ENCODE measurements around the gene OCA2. TPM values are rescaled to one million over a fixed set of nuclear protein-coding genes. Genes with fewer than 3 reads are reported as not detected.

The OCA2 gene
- polyA plus RNA-seq, 3 donors from 2014 or later, result 0.50 TPM; not detected in 2

GRCh38 chr15:28096411-28096669, 2.8 kb downstream of the OCA2 start:
- Mint-ChIP-seq H3K9me3 (peaks cover 0 to 12% (median 6%) of the 10 kb centered on the region in 6 donors), H3K27me3 (ENCODE audit: low read depth in 3 of 3) (peaks cover 20 to 28% (median 25%) of the 10 kb centered on the region in 3 donors), H3K27ac (peak overlapping the region in 4 of 6 donors; percentile 73 to 90 (median 86)), H3K4me3 (peak overlapping the region; percentile 85 to 95 (median 88)), H3K4me1 (peaks cover 36 to 47% of the 10 kb centered on the region in 2 donors), H3K36me3 (peaks cover 0 to 5% (median 0%) of the 10 kb centered on the region in 3 donors)
- DNase-seq, result no peak

- Mint-ChIP-seq H3K9me3 (peaks cover 10 to 26% (median 15%) of the 10 kb centered on the region in 6 donors), H3K27ac (peak overlapping the region in 5 of 6 donors; percentile 64 to 89 (median 73)), H3K4me3 (peak overlapping the region; percentile 85 to 95 (median 88)), H3K36me3 (peaks cover 0 to 12% (median 9%) of the 10 kb centered on the region in 3 donors), H3K27me3 (ENCODE audit: low read depth in 3 of 3) (peaks cover 21 to 33% (median 25%) of the 10 kb centered on the region in 3 donors), H3K4me1 (peaks cover 31 to 43% of the 10 kb centered on the region in 2 donors)
- peak in 1 of 3 donors; percentile 45 for DNase-seq
Measured at GRCh38 chr15:28094732-28095521, 4.2 kb downstream of the OCA2 start.

DNA sequence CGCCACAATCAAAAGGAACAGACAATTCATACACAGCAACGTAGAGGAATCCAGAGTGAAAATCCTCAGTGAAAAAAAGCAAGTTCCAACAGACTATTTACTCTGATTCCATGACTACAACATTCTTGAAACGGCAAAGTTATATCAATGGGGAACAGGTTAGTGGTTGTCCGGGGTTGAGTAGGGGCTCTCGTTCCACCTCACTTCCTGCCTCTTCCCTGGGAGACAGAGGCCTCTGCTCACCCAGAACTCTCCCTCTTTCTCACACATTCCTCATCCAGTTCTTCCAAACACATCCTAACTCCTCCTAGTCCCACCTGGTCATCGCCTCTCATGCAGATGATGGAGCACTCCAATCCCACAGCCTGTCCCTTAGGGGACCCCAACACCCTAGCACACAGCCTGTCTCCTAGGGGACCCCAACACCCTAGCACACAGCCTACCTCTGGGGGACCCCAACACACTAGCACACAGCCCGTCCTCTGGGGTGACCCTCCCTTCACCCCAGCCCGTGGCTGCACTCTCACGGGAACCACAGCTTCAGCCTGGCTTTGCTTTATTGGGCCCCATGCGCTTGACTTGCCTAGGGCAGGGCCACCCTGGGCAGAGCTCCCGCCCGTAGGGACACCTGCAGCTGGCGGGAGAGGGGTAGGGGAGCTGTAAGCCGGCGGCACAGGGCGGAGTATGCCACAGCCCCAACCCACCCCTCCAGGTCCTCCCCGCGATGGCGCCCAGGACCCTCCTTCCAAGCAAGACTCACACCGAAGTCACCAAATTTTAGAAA, 5.2 kb downstream of the OCA2 start:
- peaks cover 22 to 33% (median 25%) of the 10 kb centered on the region in 3 donors for H3K27me3 Mint-ChIP-seq (ENCODE audit: low read depth in 3 of 3)
- H3K9me3 Mint-ChIP-seq, result peaks cover 10 to 26% (median 17%) of the 10 kb centered on the region in 6 donors
- H3K4me3 Mint-ChIP-seq, result peak overlapping the region; percentile 19 to 63 (median 30)
- H3K27ac Mint-ChIP-seq, result peak overlapping the region in 2 of 6 donors; percentile 18 to 53
- H3K4me1 Mint-ChIP-seq, result peaks cover 26 to 36% of the 10 kb centered on the region in 2 donors
- H3K36me3 Mint-ChIP-seq, result peaks cover 0 to 12% (median 9%) of the 10 kb centered on the region in 3 donors
- no peak for DNase-seq

- H3K9me3 Mint-ChIP-seq, result peaks cover 11 to 31% (median 21%) of the 10 kb centered on the region in 6 donors
- H3K27me3 Mint-ChIP-seq (ENCODE audit: low read depth in 3 of 3), result peaks cover 18 to 35% (median 18%) of the 10 kb centered on the region in 3 donors
- no peak for DNase-seq
- H3K4me3 Mint-ChIP-seq, result no peak overlapping the region
- peaks cover 18% of the 10 kb centered on the region in 2 donors for H3K4me1 Mint-ChIP-seq
- no peak overlapping the region for H3K27ac Mint-ChIP-seq
- peaks cover 0 to 12% (median 12%) of the 10 kb centered on the region in 3 donors for H3K36me3 Mint-ChIP-seq
Measured at GRCh38 chr15:28091313-28091712, 7.8 kb downstream of the OCA2 start.

DNA sequence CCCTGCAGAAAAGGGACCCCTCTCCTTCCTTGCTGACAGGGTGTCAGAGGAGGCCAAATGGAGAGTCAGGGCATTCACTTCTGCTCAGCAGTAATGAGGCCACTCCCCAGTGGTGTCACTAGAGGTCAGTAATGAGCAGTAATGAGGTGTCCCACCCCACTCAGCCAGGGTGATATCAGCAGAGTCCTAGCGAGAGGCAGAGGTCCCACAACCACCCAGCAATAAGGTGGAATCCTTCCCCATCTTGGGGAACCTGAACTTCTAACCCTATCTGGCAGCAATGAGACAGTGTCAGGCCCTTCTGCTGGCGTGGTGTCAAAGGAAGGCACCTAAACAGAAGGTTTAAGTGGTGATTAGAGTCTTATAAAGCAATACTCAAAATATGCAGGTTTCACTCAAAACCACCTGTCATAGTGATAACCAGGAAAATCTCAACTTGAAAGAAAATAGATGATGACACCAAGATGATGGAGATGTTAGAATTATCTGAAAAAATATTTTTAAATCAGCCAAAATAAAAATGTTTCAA, 12.9 kb downstream of the OCA2 start:
- Mint-ChIP-seq H3K4me1 (peaks cover 0 to 10% of the 10 kb centered on the region in 2 donors), H3K4me3 (peak overlapping the region in 1 of 5 donors; percentile 6), H3K27ac (peak overlapping the region in 3 of 6 donors; percentile 13 to 67 (median 62)), H3K9me3 (peaks cover 6 to 21% (median 16%) of the 10 kb centered on the region in 6 donors), H3K27me3 (ENCODE audit: low read depth in 3 of 3) (peaks cover 3 to 14% (median 7%) of the 10 kb centered on the region in 3 donors), H3K36me3 (peaks cover 0 to 11% (median 6%) of the 10 kb centered on the region in 3 donors)
- peak; percentile 50 to 66 (median 53) for DNase-seq

DNA sequence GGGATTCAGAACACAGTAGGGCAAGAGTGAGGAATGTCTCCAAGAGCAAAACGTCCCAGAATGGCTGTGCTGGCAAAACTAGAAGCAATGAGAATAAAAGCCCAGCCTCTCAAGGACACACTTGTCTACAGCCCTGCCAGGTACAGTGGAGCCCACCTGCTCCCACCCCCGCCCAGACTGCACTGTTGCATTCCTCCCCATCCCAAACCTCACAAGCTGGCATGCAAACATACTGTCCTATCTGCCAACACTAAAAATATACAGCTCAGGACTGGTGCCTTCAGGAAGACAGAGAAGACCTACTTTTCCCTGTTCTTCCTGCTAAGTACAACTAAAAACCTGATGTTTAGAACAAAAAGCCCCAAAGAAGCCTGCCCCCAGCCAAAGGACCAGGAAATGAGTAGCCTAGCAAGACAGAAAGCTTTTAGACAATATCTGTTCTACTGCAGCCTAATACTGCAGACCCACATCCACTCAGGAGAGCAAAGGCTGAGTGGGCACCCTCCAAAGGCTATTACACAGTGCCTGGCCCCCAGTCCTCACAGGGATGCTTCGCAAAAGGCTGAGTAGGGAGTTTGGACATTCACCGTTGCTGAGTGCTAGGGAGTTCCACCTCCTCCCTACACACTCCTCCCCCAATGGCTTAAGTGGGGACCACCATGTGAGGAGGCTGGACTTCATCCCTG, 13.5 kb downstream of the OCA2 start:
- DNase-seq, result no peak
- Mint-ChIP-seq H3K27ac (no peak overlapping the region), H3K9me3 (peaks cover 4 to 15% (median 11%) of the 10 kb centered on the region in 6 donors), H3K36me3 (peaks cover 0 to 5% (median 3%) of the 10 kb centered on the region in 3 donors), H3K4me1 (peaks cover 0 to 10% of the 10 kb centered on the region in 2 donors), H3K4me3 (no peak overlapping the region), H3K27me3 (ENCODE audit: low read depth in 3 of 3) (peaks cover 2 to 12% (median 9%) of the 10 kb centered on the region in 3 donors)

- Mint-ChIP-seq H3K4me3 (no peak overlapping the region), H3K9me3 (peaks cover 0 to 7% (median 4%) of the 10 kb centered on the region in 6 donors), H3K27me3 (ENCODE audit: low read depth in 3 of 3) (peaks cover 0 to 10% (median 8%) of the 10 kb centered on the region in 3 donors), H3K27ac (no peak overlapping the region), H3K36me3 (peaks cover 0 to 3% (median 0%) of the 10 kb centered on the region in 3 donors), H3K4me1 (peaks cover 0 to 10% of the 10 kb centered on the region in 2 donors)
- DNase-seq, result no peak
Measured at GRCh38 chr15:28084547-28084946, 14.6 kb downstream of the OCA2 start.

GRCh38 chr15:28082891-28083684, 16.0 kb downstream of the OCA2 start:
- H3K27me3 Mint-ChIP-seq (ENCODE audit: low read depth in 3 of 3), result peaks cover 0 to 4% (median 3%) of the 10 kb centered on the region in 3 donors
- H3K4me1 Mint-ChIP-seq, result peaks cover 0 to 10% of the 10 kb centered on the region in 2 donors
- H3K27ac Mint-ChIP-seq, result no peak overlapping the region
- peaks cover 0 to 1% (median 0%) of the 10 kb centered on the region in 6 donors for H3K9me3 Mint-ChIP-seq
- no peak overlapping the region for H3K4me3 Mint-ChIP-seq
- no peaks in the 10 kb centered on the region for H3K36me3 Mint-ChIP-seq
- DNase-seq, result no peak

DNA sequence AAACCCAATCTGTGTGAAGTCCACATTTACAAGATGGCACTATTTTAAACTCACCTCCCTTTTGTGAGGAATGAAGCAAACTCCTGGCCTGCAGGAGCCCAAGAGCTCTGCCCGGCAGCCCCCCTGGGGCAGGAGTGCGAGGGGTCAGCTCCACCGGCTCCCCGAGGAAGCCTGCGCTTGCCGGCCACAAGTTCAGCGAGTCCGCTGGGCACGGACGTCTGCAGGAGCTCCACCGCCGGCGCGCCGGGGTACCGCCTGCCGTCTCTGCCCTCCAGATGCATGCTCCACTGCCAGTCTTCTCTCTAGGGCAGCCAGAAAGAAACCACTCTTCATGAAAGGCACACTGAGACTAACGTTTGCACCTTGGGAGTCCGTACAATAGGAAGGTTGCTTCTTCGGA, 17.5 kb downstream of the OCA2 start:
- Mint-ChIP-seq H3K36me3 (no peaks in the 10 kb centered on the region), H3K27me3 (ENCODE audit: low read depth in 3 of 3) (peaks cover 0 to 4% (median 3%) of the 10 kb centered on the region in 3 donors), H3K4me3 (no peak overlapping the region), H3K27ac (no peak overlapping the region), H3K4me1 (peaks cover 0 to 5% of the 10 kb centered on the region in 2 donors), H3K9me3 (no peaks in the 10 kb centered on the region)
- DNase-seq, result no peak

DNA sequence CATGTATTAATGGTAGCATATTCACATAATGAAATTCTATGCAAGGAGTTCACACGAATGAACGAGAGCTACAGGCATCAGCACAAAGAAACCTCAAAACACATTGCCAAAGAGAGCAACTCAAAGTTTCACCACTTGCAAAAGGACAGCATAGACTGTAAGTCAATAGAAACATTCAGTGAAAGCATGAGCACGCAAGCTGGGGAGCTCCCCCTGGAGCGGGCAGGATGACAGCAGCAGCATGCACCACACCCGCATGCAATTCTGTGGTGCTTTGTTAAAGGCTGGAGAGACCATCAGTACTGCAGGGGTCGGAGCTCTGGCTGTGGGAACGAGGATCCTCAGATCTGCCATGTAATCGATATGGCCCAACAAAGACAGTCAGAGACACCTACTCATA, 18.7 kb downstream of the OCA2 start:
- Mint-ChIP-seq H3K36me3 (no peaks in the 10 kb centered on the region), H3K4me3 (no peak overlapping the region)

GRCh38 chr15:28079313-28079969, 19.7 kb downstream of the OCA2 start:
- no peaks in the 10 kb centered on the region for H3K4me1 Mint-ChIP-seq
- H3K27me3 Mint-ChIP-seq (ENCODE audit: low read depth in 3 of 3), result peaks cover 0 to 2% (median 0%) of the 10 kb centered on the region in 3 donors
- H3K9me3 Mint-ChIP-seq, result no peaks in the 10 kb centered on the region
- no peak overlapping the region for H3K27ac Mint-ChIP-seq
- H3K36me3 Mint-ChIP-seq, result no peaks in the 10 kb centered on the region
- no peak for DNase-seq
- H3K4me3 Mint-ChIP-seq, result no peak overlapping the region

More for the DNA sequence above, 18.7 kb downstream of the OCA2 start:
- Mint-ChIP-seq H3K27ac (no peak overlapping the region), H3K27me3 (ENCODE audit: low read depth in 3 of 3) (peaks cover 0 to 4% (median 0%) of the 10 kb centered on the region in 3 donors), H3K9me3 (no peaks in the 10 kb centered on the region), H3K4me1 (no peaks in the 10 kb centered on the region)
- no peak for DNase-seq

DNA sequence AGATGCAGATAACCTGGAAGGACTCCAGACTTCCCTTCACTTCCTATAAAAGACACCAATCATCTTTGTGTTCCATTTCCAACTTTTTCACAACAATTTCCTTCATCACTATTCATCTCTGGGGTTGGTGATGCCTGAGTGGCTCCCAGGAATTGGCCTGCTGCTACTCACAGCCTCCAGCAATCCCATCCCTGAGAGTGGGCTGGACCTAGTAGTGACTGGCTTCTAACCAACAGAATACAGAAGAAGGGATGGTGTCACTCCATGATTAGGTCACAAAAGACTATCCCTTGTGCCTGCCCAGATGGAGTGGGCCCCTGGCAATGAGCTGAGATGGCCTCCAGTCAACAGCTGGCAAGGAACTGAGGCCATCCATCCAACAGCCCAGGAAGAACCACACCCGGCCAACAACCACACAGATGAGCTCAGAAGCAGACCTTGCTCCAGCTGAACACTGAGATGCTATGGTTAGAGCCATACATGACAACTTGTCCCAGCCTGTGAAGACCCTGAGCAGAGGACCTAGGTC, 20.9 kb downstream of the OCA2 start:
- no peaks in the 10 kb centered on the region for H3K36me3 Mint-ChIP-seq
- H3K27me3 Mint-ChIP-seq (ENCODE audit: low read depth in 3 of 3), result peaks cover 0 to 2% (median 0%) of the 10 kb centered on the region in 3 donors
- H3K27ac Mint-ChIP-seq, result no peak overlapping the region
- no peaks in the 10 kb centered on the region for H3K9me3 Mint-ChIP-seq
- H3K4me3 Mint-ChIP-seq, result no peak overlapping the region
- H3K4me1 Mint-ChIP-seq, result no peaks in the 10 kb centered on the region
- DNase-seq, result no peak
